ENCODE measurements around the gene ZFYVE28. TPM values are rescaled to one million over a fixed set of nuclear protein-coding genes. Genes with fewer than 3 reads are reported as not detected.

ZFYVE28 gene
- total RNA-seq, 2 experiments from 2014 or later, result 26.2 to 28.0 TPM

- intact Hi-C loops (cut with DNase I, micrococcal nuclease), result loop anchor here (2.0 to 10.0 kb wide), 8 partner anchors 118 to 1291 kb away; partner anchors contain the start of genes FAM193A (in 1 of the 2), GRK4 (in 1 of the 2), HTT (in 1 of the 2) and HTT-AS (in 1 of the 2)
- peak overlapping the region; percentile 79 for H3K27ac Mint-ChIP-seq
- H3K27ac ChIP-seq (ENCODE audit: low read depth in 1 of 2, low read length in 2 of 2), result no peak overlapping the region
- ChIA-PET POLR2A (interaction anchor here (1.2 kb wide), 1 partner anchor 18 kb away, joined by 3 read pairs; the partner anchor contains the start of gene MXD4), CTCF (no interaction called here)
- no peaks in the 10 kb centered on the region for H3K27me3 ChIP-seq (ENCODE audit: control insufficient read depth in 1 of 2, insufficient read depth in 2 of 2, low read length in 2 of 2)
- DNase-seq (peak in 3 of 14 experiments; percentile 21 to 58 (median 48)), ATAC-seq (ENCODE audit: poor library complexity) (no peak)
- TF ChIP-seq CTCF (IDR thresholded peaks at IDR 0.05), result no peak
- H3K4me1 ChIP-seq (ENCODE audit: insufficient read depth, low read length), result peaks cover 22% of the 10 kb centered on the region
- H3K36me3 ChIP-seq (ENCODE audit: insufficient read depth, low read length), result peaks cover 19% of the 10 kb centered on the region
- H3K4me3 ChIP-seq (ENCODE audit: low read length), result no peak overlapping the region
- H3K4me1 Mint-ChIP-seq (ENCODE audit: low read depth), result peaks cover 51% of the 10 kb centered on the region
- H3K9me3 Mint-ChIP-seq, result no peaks in the 10 kb centered on the region
- peak overlapping the region; percentile 32 for H3K4me3 Mint-ChIP-seq
- H3K36me3 Mint-ChIP-seq (ENCODE audit: low read depth), result peaks cover 34% of the 10 kb centered on the region
- no peaks in the 10 kb centered on the region for H3K27me3 Mint-ChIP-seq
- H3K9me3 ChIP-seq (ENCODE audit: control insufficient read depth in 1 of 2, insufficient read depth in 1 of 2, low read length in 2 of 2), result no peaks in the 10 kb centered on the region
Observed at GRCh38 chr4:2243681-2244380, 174.6 kb downstream of the ZFYVE28 start.

GRCh38 chr4:2241410-2242353 is 176.8 kb downstream of the ZFYVE28 start, which contains the start of the genes HAUS3 and POLN:
Gene HAUS3, minus strand, starts transcription at chr4:2242121. Its CDS starts 1,175 bp downstream, at chr4:2240946.
Gene POLN, minus strand, starts transcription at chr4:2242121. Its CDS starts 12,890 bp downstream, at chr4:2229231.
- Mint-ChIP-seq H3K27ac (peak within 1 kb of the TSS; percentile 95), H3K4me1 (ENCODE audit: low read depth) (peaks cover 70% of the 10 kb centered on the region)
- intact Hi-C loops (cut with DNase I, micrococcal nuclease), result loop anchor here (1.0 to 10.0 kb wide), 15 partner anchors 20 to 1293 kb away; partner anchors contain the start of genes FAM193A (in 2 of the 2), CFAP99 (in 1 of the 2), GRK4 (in 1 of the 2) and HTT (in 1 of the 2)

More at GRCh38 chr4:2241410-2242353, 176.8 kb downstream of the ZFYVE28 start, which contains the start of the genes HAUS3 and POLN:
- POLR2A ChIA-PET, result interaction anchor here (0.7 to 4.9 kb wide), 21 partner anchors 8 to 721 kb away, joined by 3 to 84 read pairs (median 9); partner anchors contain the start of genes CFAP99, FAM193A, MXD4 and RNF4
- Histone ChIP-seq H3K36me3 (ENCODE audit: insufficient read depth, low read length) (peaks cover 31% of the 10 kb centered on the region), H3K4me3 (ENCODE audit: low read length) (peak within 1 kb of the TSS; percentile 95), H3K27me3 (ENCODE audit: control insufficient read depth in 1 of 2, insufficient read depth in 2 of 2, low read length in 2 of 2) (no peaks in the 10 kb centered on the region), H3K27ac (ENCODE audit: low read depth in 1 of 2, low read length in 2 of 2) (peak within 1 kb of the TSS; percentile 84 to 88), H3K9me3 (ENCODE audit: control insufficient read depth in 1 of 2, insufficient read depth in 1 of 2, low read length in 2 of 2) (no peaks in the 10 kb centered on the region), H3K4me1 (ENCODE audit: insufficient read depth, low read length) (peaks cover 30% of the 10 kb centered on the region)
- Mint-ChIP-seq H3K27me3 (no peaks in the 10 kb centered on the region), H3K9me3 (no peaks in the 10 kb centered on the region), H3K36me3 (ENCODE audit: low read depth) (peaks cover 48% of the 10 kb centered on the region), H3K4me3 (peak within 1 kb of the TSS; percentile 92)
- ATAC-seq (ENCODE audit: poor library complexity), result peak; percentile 87
- CTCF ChIA-PET, result interaction anchor here (0.8 to 5.7 kb wide), 7 partner anchors 21 to 200 kb away, joined by 3 to 38 read pairs (median 6); partner anchors contain the start of genes CFAP99, MXD4 and ZFYVE28
- no peak for TF ChIP-seq CTCF (IDR thresholded peaks at IDR 0.05)
- DNase-seq, result peak; percentile 98 to 100 (median 99)

Measured in CD4-positive, alpha-beta T cell (primary cell).